ENCODE measurements around the gene GIGYF1.
"Not testable (repeated sequence)": the region's sequence is repeated elsewhere in the genome, so short reads cannot be mapped to it uniquely, and the experiment has no call there.

Gene GIGYF1

GRCh38 chr7:100669106-100669505 lies 24.9 kb downstream of the GIGYF1 start:
- not testable (repeated sequence) for H3K27ac ChIP-seq (ENCODE audit: low read length); H3K36me3 ChIP-seq (ENCODE audit: control insufficient read depth in 2 of 2, insufficient read depth in 2 of 2, low read length in 2 of 2); H3K9me3 ChIP-seq (ENCODE audit: control insufficient read depth in 2 of 2, low read length in 2 of 2); H3K27me3 ChIP-seq (ENCODE audit: control insufficient read depth in 1 of 2, insufficient read depth in 2 of 2, low read length in 2 of 2); H3K4me1 ChIP-seq (ENCODE audit: control insufficient read depth, insufficient read depth, low read length); H3K4me3 ChIP-seq (ENCODE audit: low read length in 2 of 2); H3K9ac ChIP-seq (ENCODE audit: low read length in 2 of 2)

- Histone ChIP-seq H3K9me3 (ENCODE audit: control insufficient read depth in 2 of 2, low read length in 2 of 2) (no peaks in the 10 kb centered on the region), H3K9ac (ENCODE audit: low read length in 2 of 2) (no peak overlapping the region), H3K27me3 (ENCODE audit: control insufficient read depth in 1 of 2, insufficient read depth in 2 of 2, low read length in 2 of 2) (no peaks in the 10 kb centered on the region), H3K36me3 (ENCODE audit: control insufficient read depth in 2 of 2, insufficient read depth in 2 of 2, low read length in 2 of 2) (no peaks in the 10 kb centered on the region), H3K4me1 (ENCODE audit: control insufficient read depth, insufficient read depth, low read length) (peaks cover 1% of the 10 kb centered on the region), H3K4me3 (ENCODE audit: low read length in 2 of 2) (no peak overlapping the region), H3K27ac (ENCODE audit: low read length) (no peak overlapping the region)
These were observed 26.0 kb downstream of the GIGYF1 start for GRCh38 chr7:100668069-100668449.

DNA sequence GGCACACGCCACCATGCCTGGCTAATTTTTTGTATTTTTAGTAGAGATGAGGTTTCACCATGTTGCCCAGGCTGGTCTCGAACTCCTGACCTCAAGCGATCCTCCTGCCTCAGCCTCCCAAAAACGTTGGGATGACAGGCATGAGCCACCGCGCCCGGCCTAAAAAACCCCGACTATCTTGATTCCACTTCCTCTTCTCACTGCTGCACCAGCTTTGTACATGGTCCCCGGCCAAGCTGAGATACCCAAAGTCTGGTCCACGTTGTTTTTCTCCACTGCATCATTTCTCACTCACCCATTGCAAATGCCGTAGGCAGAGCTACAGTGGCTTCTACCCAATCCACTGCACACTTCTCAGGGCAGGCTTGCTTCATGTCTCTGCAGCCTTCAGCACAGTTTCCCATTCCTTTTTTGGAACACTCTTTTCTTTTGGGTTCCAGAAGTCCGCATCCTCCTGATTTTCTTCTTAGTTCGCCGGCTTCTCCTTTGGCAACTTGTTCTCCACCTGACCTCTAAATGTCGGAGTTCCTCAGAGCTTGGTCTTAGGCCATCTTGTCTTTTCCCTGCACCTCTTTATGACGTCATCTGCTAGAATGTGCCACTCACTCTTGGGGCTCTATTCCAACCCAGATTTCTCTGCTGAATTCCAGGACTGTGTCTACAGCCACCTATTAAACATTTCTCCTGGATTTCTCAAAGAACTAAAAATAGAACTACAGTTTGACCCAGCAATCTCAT lies 26.6 kb downstream of the GIGYF1 start:
- Histone ChIP-seq H3K27me3 (ENCODE audit: control insufficient read depth in 1 of 2, insufficient read depth in 2 of 2, low read length in 2 of 2) (no peaks in the 10 kb centered on the region), H3K4me3 (ENCODE audit: low read length in 2 of 2) (no peak overlapping the region), H3K4me1 (ENCODE audit: control insufficient read depth, insufficient read depth, low read length) (no peaks in the 10 kb centered on the region), H3K27ac (ENCODE audit: low read length) (no peak overlapping the region), H3K9me3 (ENCODE audit: control insufficient read depth in 2 of 2, low read length in 2 of 2) (no peaks in the 10 kb centered on the region), H3K9ac (ENCODE audit: low read length in 2 of 2) (no peak overlapping the region), H3K36me3 (ENCODE audit: control insufficient read depth in 2 of 2, insufficient read depth in 2 of 2, low read length in 2 of 2) (no peaks in the 10 kb centered on the region)

DNA sequence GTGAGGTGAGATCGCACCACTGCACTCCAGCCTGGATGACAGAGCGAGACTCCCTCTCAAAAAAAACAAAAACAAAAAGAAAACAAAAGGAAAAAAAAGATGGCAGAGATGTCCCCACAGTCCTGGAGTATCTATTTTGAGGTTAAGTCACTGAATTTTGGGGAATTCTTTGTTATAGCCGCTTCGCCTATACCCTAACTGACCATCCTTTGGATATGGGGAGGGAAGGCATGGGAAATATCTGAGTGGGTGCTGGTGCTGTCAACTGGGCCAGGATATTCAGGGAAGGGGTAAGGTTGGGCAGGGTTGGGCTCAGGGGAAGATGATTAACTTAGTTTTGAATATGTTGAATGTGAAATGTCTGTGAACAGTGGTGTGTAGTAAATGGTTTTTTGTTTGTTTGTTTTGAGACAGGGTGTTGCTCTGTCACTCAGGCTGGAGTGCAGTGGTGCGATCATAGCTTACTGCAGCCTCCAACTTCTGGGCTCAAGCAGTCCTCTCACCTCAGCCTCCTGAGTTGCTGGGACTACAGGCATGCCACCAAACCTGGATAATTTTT lies 28.8 kb downstream of the GIGYF1 start:
- Histone ChIP-seq H3K9ac (ENCODE audit: low read length in 2 of 2) (no peak overlapping the region), H3K4me1 (ENCODE audit: control insufficient read depth, insufficient read depth, low read length) (no peaks in the 10 kb centered on the region), H3K27me3 (ENCODE audit: control insufficient read depth in 1 of 2, insufficient read depth in 2 of 2, low read length in 2 of 2) (no peaks in the 10 kb centered on the region), H3K4me3 (ENCODE audit: low read length in 2 of 2) (no peak overlapping the region), H3K27ac (ENCODE audit: low read length) (no peak overlapping the region), H3K9me3 (ENCODE audit: control insufficient read depth in 2 of 2, low read length in 2 of 2) (no peaks in the 10 kb centered on the region), H3K36me3 (ENCODE audit: control insufficient read depth in 2 of 2, insufficient read depth in 2 of 2, low read length in 2 of 2) (no peaks in the 10 kb centered on the region)

DNA sequence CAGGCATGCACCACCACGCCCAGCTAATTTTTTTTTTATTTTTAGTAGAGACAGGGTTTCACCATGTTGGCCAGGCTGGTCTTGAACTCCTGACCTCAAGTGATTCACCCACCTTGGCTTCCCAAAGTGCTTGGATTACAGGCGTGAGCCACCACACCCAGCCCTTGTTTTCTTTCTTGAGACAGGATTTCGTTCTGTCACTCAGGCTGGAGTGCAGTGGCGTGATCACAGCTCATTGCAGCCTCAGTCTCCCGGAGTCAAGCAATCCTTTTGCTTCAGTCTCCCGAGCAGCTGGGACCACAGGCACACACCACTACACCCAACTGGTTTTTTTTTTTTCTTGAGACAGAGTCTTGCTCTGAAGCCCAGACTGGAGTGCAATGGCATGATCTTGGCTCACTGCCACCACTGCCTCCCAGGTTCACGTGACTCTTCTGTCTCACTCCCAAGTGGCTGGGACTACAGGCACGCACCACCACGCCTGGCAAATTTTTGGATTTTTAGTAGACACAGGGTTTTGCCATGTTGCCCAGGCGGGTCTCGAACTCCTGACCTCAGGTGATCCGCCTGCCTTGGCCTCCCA lies 31.8 kb downstream of the GIGYF1 start:
- H3K27ac ChIP-seq (ENCODE audit: low read length); H3K4me3 ChIP-seq (ENCODE audit: low read length in 2 of 2); H3K4me1 ChIP-seq (ENCODE audit: control insufficient read depth, insufficient read depth, low read length); H3K36me3 ChIP-seq (ENCODE audit: control insufficient read depth in 2 of 2, insufficient read depth in 2 of 2, low read length in 2 of 2); H3K9ac ChIP-seq (ENCODE audit: low read length in 2 of 2); H3K9me3 ChIP-seq (ENCODE audit: control insufficient read depth in 2 of 2, low read length in 2 of 2): not testable (repeated sequence)
- H3K27me3 ChIP-seq (ENCODE audit: control insufficient read depth in 1 of 2, insufficient read depth in 2 of 2, low read length in 2 of 2): peaks cover 6 to 11% of the 10 kb centered on the region in 2 donors

DNA sequence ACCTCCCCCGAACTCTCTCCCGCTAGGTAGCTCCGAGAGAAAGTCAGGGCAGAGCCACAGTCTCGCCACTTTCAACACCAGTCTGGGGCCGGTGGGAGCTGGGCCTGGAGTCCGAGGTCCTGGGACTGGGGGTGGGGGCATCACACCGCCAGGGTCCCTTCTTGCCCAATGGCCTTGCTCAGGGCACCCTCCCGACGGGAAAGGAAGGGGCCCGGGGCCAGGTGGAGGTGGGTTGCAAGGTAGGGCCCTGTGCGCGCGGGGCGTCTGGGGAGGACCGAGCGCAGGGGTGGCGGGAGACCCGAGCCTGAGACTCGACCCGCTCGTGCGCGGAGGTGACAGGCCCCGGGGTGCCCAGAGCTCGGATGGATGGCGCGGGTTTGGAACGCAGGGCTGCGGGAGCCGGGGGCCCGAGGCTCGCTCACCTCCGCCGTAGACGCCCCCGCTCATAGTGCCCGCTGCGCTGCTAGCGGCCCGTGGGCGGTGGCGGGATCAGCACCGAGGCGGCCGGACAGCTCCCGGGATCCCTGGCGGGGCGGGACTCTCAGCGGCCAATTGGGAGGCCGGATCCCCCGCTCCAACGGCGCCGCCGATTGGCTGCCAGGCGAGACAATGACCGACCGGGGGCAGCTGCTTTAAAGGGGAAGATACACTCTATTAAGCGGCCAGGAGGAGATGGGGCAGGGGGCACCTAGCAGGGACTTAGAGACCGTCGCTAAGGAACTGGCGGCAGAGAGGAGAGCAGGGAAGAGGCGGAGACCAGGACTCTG lies 38.0 kb downstream of the GIGYF1 start, which contains the start of gene ACTL6B:
ACTL6B (minus strand) TSS at position 541 of the 767 bp plus-strand sequence; CDS start at position 447, 94 bp downstream.
- Histone ChIP-seq H3K36me3 (ENCODE audit: control insufficient read depth in 2 of 2, insufficient read depth in 2 of 2, low read length in 2 of 2) (no peaks in the 10 kb centered on the region), H3K9me3 (ENCODE audit: control insufficient read depth in 2 of 2, low read length in 2 of 2) (no peaks in the 10 kb centered on the region), H3K4me3 (ENCODE audit: low read length in 2 of 2) (no peak within 1 kb of the TSS), H3K27ac (ENCODE audit: low read length) (no peak within 1 kb of the TSS), H3K27me3 (ENCODE audit: control insufficient read depth in 1 of 2, insufficient read depth in 2 of 2, low read length in 2 of 2) (peaks cover 31 to 36% of the 10 kb centered on the region in 2 donors), H3K9ac (ENCODE audit: low read length in 2 of 2) (no peak within 1 kb of the TSS), H3K4me1 (ENCODE audit: control insufficient read depth, insufficient read depth, low read length) (peaks cover 5% of the 10 kb centered on the region)

- no peaks in the 10 kb centered on the region for H3K9me3 ChIP-seq (ENCODE audit: control insufficient read depth in 2 of 2, low read length in 2 of 2)
- H3K36me3 ChIP-seq (ENCODE audit: control insufficient read depth in 2 of 2, insufficient read depth in 2 of 2, low read length in 2 of 2): no peaks in the 10 kb centered on the region
- no peak overlapping the region for H3K4me3 ChIP-seq (ENCODE audit: low read length in 2 of 2)
- H3K9ac ChIP-seq (ENCODE audit: low read length in 2 of 2): no peak overlapping the region
- H3K27ac ChIP-seq (ENCODE audit: low read length): no peak overlapping the region
- H3K4me1 ChIP-seq (ENCODE audit: control insufficient read depth, insufficient read depth, low read length): peaks cover 5% of the 10 kb centered on the region
- H3K27me3 ChIP-seq (ENCODE audit: control insufficient read depth in 1 of 2, insufficient read depth in 2 of 2, low read length in 2 of 2): peaks cover 31 to 36% of the 10 kb centered on the region in 2 donors
These were observed 38.9 kb downstream of the GIGYF1 start for GRCh38 chr7:100654908-100655831.

- peaks cover 1% of the 10 kb centered on the region for H3K4me1 ChIP-seq (ENCODE audit: control insufficient read depth, insufficient read depth, low read length)
- no peak overlapping the region for H3K9ac ChIP-seq (ENCODE audit: low read length in 2 of 2)
- no peak overlapping the region for H3K27ac ChIP-seq (ENCODE audit: low read length)
- peaks cover 17 to 27% of the 10 kb centered on the region in 2 donors for H3K27me3 ChIP-seq (ENCODE audit: control insufficient read depth in 1 of 2, insufficient read depth in 2 of 2, low read length in 2 of 2)
- H3K4me3 ChIP-seq (ENCODE audit: low read length in 2 of 2): no peak overlapping the region
- H3K9me3 ChIP-seq (ENCODE audit: control insufficient read depth in 2 of 2, low read length in 2 of 2): no peaks in the 10 kb centered on the region
- H3K36me3 ChIP-seq (ENCODE audit: control insufficient read depth in 2 of 2, insufficient read depth in 2 of 2, low read length in 2 of 2): no peaks in the 10 kb centered on the region
These were observed 44.1 kb downstream of the GIGYF1 start for GRCh38 chr7:100649826-100650565.

DNA sequence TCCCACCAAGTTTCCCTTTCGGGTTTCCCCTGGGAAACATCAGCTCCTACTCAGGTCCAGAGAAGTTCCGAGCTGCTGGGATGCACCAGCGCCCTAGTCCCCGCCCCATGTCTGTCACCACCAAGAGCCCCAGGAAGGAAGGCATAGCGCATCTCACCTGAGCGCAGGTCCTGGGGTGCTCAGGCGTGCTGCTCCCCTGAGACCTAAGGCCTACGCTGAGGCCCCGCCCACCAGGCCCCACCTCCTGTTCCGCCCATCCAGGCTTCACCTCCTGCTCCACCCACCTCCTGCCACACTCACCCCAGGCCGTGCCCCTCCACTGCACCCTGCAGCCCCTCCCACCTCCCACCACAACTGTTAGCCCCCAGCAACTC lies 51.5 kb downstream of the GIGYF1 start:
- no peak overlapping the region for H3K9ac ChIP-seq (ENCODE audit: low read length in 2 of 2)
- no peak overlapping the region for H3K4me3 ChIP-seq (ENCODE audit: low read length in 2 of 2)
- no peaks in the 10 kb centered on the region for H3K4me1 ChIP-seq (ENCODE audit: control insufficient read depth, insufficient read depth, low read length)
- no peaks in the 10 kb centered on the region for H3K9me3 ChIP-seq (ENCODE audit: control insufficient read depth in 2 of 2, low read length in 2 of 2)
- H3K27me3 ChIP-seq (ENCODE audit: control insufficient read depth in 1 of 2, insufficient read depth in 2 of 2, low read length in 2 of 2): peaks cover 16 to 18% of the 10 kb centered on the region in 2 donors
- no peaks in the 10 kb centered on the region for H3K36me3 ChIP-seq (ENCODE audit: control insufficient read depth in 2 of 2, insufficient read depth in 2 of 2, low read length in 2 of 2)
- H3K27ac ChIP-seq (ENCODE audit: low read length): no peak overlapping the region

Measured in stomach smooth muscle (tissue), 2 donors.